ENCODE data around the gene DISP2.

DISP2 gene

GRCh38 chr15:40392986-40393948 is 35.2 kb downstream of the DISP2 start:
- no peak for DNase-seq (ENCODE audit: low spot score)

GRCh38 chr15:40397688-40398412 is 39.8 kb downstream of the DISP2 start:
- no peak for DNase-seq (ENCODE audit: low spot score)

GRCh38 chr15:40398413-40398873 is 40.4 kb downstream of the DISP2 start:
- peak; percentile 84 for DNase-seq (ENCODE audit: low spot score)

- DNase-seq (ENCODE audit: low spot score) = no peak
Observed at GRCh38 chr15:40399370-40399769, 41.4 kb downstream of the DISP2 start.

GRCh38 chr15:40405501-40406381 is 47.7 kb downstream of the DISP2 start, which contains the start of gene IVD:
TSS of gene IVD (plus strand) at chr15:40405795. CDS start at chr15:40405828, 33 bp downstream.
- DNase-seq (ENCODE audit: low spot score) = peak; percentile 99

GRCh38 chr15:40407330-40407990 is 49.4 kb downstream of the DISP2 start:
- no peak for DNase-seq (ENCODE audit: low spot score)

- DNase-seq (ENCODE audit: low spot score) = no peak
Observed at GRCh38 chr15:40409366-40409765, 51.3 kb downstream of the DISP2 start.

- DNase-seq (ENCODE audit: low spot score) = no peak
Observed at GRCh38 chr15:40410476-40410875, 52.5 kb downstream of the DISP2 start.

GRCh38 chr15:40412095-40412759 is 54.2 kb downstream of the DISP2 start:
- no peak for DNase-seq (ENCODE audit: low spot score)

GRCh38 chr15:40413036-40413435 is 55.0 kb downstream of the DISP2 start:
- no peak for DNase-seq (ENCODE audit: low spot score)

- no peak for DNase-seq (ENCODE audit: low spot score)
Observed at GRCh38 chr15:40414816-40415215, 56.8 kb downstream of the DISP2 start.

GRCh38 chr15:40415226-40415625 is 57.2 kb downstream of the DISP2 start:
- DNase-seq (ENCODE audit: low spot score) = no peak

- DNase-seq (ENCODE audit: low spot score) = no peak
Observed at GRCh38 chr15:40416056-40416455, 58.0 kb downstream of the DISP2 start.

GRCh38 chr15:40418126-40418525 is 60.1 kb downstream of the DISP2 start:
- no peak for DNase-seq (ENCODE audit: low spot score)

GRCh38 chr15:40420071-40420713 is 62.2 kb downstream of the DISP2 start:
- DNase-seq (ENCODE audit: low spot score) = no peak

GRCh38 chr15:40420793-40421192 is 62.8 kb downstream of the DISP2 start:
- DNase-seq (ENCODE audit: low spot score) = no peak

GRCh38 chr15:40421246-40422157 is 63.5 kb downstream of the DISP2 start:
- DNase-seq (ENCODE audit: low spot score) = peak; percentile 85

- DNase-seq (ENCODE audit: low spot score) = no peak
Observed at GRCh38 chr15:40424483-40425115, 66.6 kb downstream of the DISP2 start.

GRCh38 chr15:40425681-40426080 is 67.7 kb downstream of the DISP2 start:
- DNase-seq (ENCODE audit: low spot score) = no peak

Measured in Ammon's horn (tissue), 1 donor.